ENCODE results near the gene SOBP. TPM values are rescaled to one million over a fixed set of nuclear protein-coding genes. Genes with fewer than 3 reads are reported as not detected.

Gene SOBP
- total and polyA plus RNA-seq, 2 donors = 15.3 to 27.7 TPM

GRCh38 chr6:107674995-107675738 lies 185.2 kb downstream of the SOBP start:
- H3K4me3 ChIP-seq (ENCODE audit: low read depth, low read length) = no peak overlapping the region
- H3K36me3 ChIP-seq (ENCODE audit: insufficient read depth) = no peaks in the 10 kb centered on the region
- no peak overlapping the region for H3K27ac ChIP-seq (ENCODE audit: low read depth)
- 12% methylated on average over 15 of the region's 15 CpGs for WGBS
- peak; percentile 76 for DNase-seq (ENCODE audit: extremely low spot score)
- H3K4me1 ChIP-seq (ENCODE audit: insufficient read depth) = no peaks in the 10 kb centered on the region

GRCh38 chr6:107676042-107676441 lies 186.1 kb downstream of the SOBP start:
- DNase-seq (ENCODE audit: extremely low spot score) = no peak
- Histone ChIP-seq H3K4me1 (ENCODE audit: insufficient read depth) (no peaks in the 10 kb centered on the region), H3K4me3 (ENCODE audit: low read depth, low read length) (no peak overlapping the region), H3K36me3 (ENCODE audit: insufficient read depth) (no peaks in the 10 kb centered on the region), H3K27ac (ENCODE audit: low read depth) (no peak overlapping the region)
- WGBS = 72% methylated on average over 11 of the region's 11 CpGs

DNA sequence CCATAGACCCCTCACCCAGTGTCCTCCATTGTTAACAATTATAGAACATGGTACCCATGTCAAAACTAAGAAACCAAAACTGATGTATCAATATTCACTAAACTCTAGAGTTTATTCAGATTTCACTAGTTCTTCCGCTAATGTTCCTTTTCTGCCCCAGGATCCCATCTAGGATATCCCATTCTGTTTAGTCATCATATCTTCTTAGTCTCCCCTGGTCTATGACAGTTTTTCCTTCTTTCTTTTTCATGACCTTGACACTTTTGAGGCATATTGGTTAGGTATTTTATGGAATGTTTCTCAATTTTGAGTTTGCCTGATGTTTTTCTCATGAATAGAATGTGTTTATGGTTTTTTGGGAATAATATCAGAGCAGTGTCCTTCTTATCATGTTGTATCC lies 187.5 kb downstream of the SOBP start:
- Histone ChIP-seq H3K4me1 (ENCODE audit: insufficient read depth) (no peaks in the 10 kb centered on the region), H3K27ac (ENCODE audit: low read depth) (no peak overlapping the region), H3K4me3 (ENCODE audit: low read depth, low read length) (no peak overlapping the region), H3K36me3 (ENCODE audit: insufficient read depth) (no peaks in the 10 kb centered on the region)
- DNase-seq (ENCODE audit: extremely low spot score) = no peak
- WGBS = 97% methylated on average over 1 of the region's 1 CpG

DNA sequence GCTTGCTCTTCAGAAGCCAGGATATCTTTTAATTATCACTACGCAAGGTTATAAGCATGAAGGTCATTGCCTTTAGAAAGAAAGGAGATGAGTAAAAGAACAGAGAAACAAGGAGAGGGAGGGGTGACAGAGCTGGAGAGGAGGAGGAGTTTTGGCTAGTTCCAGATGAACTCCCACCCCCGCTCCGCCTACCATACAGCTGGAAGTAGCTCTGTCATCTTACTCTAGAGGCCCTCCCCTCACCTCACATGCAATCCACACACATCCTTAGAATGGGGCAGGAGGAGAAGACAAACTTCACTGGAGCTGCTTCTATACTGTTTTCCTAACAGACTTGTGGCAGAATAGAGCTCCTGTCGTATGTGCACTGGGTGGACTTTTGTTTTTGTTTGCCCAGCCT lies 189.5 kb downstream of the SOBP start:
- Histone ChIP-seq H3K36me3 (ENCODE audit: insufficient read depth) (no peaks in the 10 kb centered on the region), H3K4me1 (ENCODE audit: insufficient read depth) (no peaks in the 10 kb centered on the region), H3K27ac (ENCODE audit: low read depth) (no peak overlapping the region), H3K4me3 (ENCODE audit: low read depth, low read length) (no peak overlapping the region)
- DNase-seq (ENCODE audit: extremely low spot score) = no peak
- 55% methylated on average over 4 of the region's 4 CpGs for WGBS

DNA sequence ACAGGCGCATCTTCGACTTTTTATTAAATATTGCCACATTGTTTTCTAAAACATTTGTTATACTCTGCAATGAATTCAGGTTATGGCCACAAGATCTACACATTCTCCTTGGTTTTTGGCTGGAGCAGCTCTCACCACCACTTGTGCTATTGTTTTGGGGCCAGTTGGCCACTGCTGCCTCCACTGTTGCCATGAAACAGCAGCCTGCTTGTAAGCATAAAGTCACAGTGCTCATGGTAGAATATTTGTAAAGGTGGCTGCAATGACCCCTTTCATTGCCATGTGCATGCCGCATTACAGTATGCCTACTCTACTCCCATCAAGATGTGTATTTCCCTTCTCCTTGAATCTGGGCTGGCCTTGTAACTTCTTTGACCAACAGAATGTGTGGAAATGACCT lies 192.8 kb downstream of the SOBP start:
- no peak overlapping the region for H3K27ac ChIP-seq (ENCODE audit: low read depth)
- H3K36me3 ChIP-seq (ENCODE audit: insufficient read depth) = no peaks in the 10 kb centered on the region
- no peak for DNase-seq (ENCODE audit: extremely low spot score)
- H3K4me1 ChIP-seq (ENCODE audit: insufficient read depth) = no peaks in the 10 kb centered on the region
- WGBS = 98% methylated on average over 3 of the region's 3 CpGs
- no peak overlapping the region for H3K4me3 ChIP-seq (ENCODE audit: low read depth, low read length)

DNA sequence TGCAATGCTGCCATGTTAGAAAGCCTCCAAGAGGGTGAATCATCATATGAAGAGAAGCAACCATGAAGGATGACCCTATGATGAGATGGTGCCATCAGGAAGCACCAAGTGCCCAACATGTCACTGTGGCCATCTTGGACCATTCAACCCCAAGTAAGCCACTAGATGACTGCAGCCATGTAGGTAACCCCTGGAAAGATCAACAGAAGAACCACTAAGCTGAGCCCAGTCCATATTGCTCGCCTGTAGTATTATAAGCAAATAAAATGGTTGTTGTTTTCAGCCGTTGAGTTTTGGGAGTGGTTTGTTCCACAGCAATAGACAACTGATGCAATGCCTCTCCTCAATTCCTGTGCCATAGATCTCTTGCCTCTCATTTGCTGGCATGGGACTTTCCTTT lies 193.3 kb downstream of the SOBP start:
- Histone ChIP-seq H3K36me3 (ENCODE audit: insufficient read depth) (no peaks in the 10 kb centered on the region), H3K4me3 (ENCODE audit: low read depth, low read length) (no peak overlapping the region), H3K4me1 (ENCODE audit: insufficient read depth) (no peaks in the 10 kb centered on the region), H3K27ac (ENCODE audit: low read depth) (no peak overlapping the region)
- WGBS = 95% methylated on average over 2 of the region's 2 CpGs
- no peak for DNase-seq (ENCODE audit: extremely low spot score)

- Histone ChIP-seq H3K4me3 (ENCODE audit: low read depth, low read length) (no peak overlapping the region), H3K4me1 (ENCODE audit: insufficient read depth) (no peaks in the 10 kb centered on the region), H3K36me3 (ENCODE audit: insufficient read depth) (no peaks in the 10 kb centered on the region), H3K27ac (ENCODE audit: low read depth) (no peak overlapping the region)
- 97% methylated on average over 2 of the region's 2 CpGs for WGBS
- DNase-seq (ENCODE audit: extremely low spot score) = no peak
These were observed 195.1 kb downstream of the SOBP start for GRCh38 chr6:107684996-107685395.

DNA sequence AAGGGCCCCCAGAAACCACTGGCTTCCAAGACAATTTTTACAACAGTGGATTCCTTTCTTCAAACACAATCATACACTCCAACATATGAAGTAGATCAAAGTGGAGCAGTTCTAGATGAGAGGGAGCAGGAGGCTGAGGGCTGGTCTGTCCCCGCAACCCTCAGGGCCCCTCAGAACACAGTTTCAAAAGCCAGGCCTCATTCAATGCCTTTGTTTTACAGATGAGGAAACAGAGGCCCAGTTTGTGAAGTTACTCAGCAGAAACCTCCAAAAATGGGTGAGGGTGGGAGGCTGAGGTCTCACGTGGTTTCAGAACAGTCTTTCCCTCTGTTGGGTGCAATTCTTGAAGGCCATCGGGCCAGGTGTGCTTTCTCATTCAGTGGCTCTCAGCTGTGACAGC lies 199.3 kb downstream of the SOBP start:
- Histone ChIP-seq H3K36me3 (ENCODE audit: insufficient read depth) (no peaks in the 10 kb centered on the region), H3K4me1 (ENCODE audit: insufficient read depth) (no peaks in the 10 kb centered on the region), H3K4me3 (ENCODE audit: low read depth, low read length) (no peak overlapping the region), H3K27ac (ENCODE audit: low read depth) (no peak overlapping the region)
- 84% methylated on average over 3 of the region's 3 CpGs for WGBS
- no peak for DNase-seq (ENCODE audit: extremely low spot score)

DNA sequence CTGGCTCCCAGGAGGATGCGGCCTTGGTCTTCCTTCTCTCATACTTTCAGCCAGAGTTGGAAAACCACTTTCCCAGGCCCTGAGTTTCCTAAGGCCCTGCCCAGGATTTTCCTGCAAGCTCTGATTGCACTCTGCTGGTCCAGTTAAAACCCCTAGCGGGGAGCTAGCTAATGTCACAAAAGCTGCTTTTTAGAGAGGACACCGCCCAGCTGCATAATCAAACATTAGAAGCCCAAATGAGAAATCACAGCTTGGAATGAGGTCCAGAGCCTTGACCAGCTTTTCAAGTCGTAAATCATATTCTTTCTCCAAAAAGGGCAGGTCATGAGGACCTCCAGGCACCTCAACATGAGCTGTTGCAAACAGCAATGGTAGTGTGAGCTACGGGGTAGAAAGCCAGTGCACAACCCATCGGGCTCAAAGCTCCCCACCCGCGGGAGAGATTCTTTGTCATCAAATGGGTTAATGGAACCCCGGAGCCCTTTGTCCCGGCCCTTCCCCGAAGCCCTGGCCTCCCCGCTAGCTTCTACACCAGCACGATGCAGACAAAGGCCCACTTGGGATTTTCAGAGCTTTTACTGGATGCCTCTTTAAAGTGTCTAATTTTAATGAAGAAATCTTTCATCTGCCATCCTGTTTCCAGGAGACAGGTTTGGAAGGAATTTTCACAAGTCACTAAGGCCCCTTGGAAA lies 200.2 kb downstream of the SOBP start:
- H3K27ac ChIP-seq (ENCODE audit: low read depth) = no peak overlapping the region
- H3K4me3 ChIP-seq (ENCODE audit: low read depth, low read length) = no peak overlapping the region
- 56% methylated on average over 13 of the region's 13 CpGs for whole genome bisulfite sequencing
- no peaks in the 10 kb centered on the region for H3K4me1 ChIP-seq (ENCODE audit: insufficient read depth)
- H3K36me3 ChIP-seq (ENCODE audit: insufficient read depth) = no peaks in the 10 kb centered on the region
- DNase-seq (ENCODE audit: extremely low spot score) = no peak

- Histone ChIP-seq H3K27ac (ENCODE audit: low read depth) (no peak overlapping the region), H3K4me1 (ENCODE audit: insufficient read depth) (no peaks in the 10 kb centered on the region), H3K4me3 (ENCODE audit: low read depth, low read length) (no peak overlapping the region), H3K36me3 (ENCODE audit: insufficient read depth) (no peaks in the 10 kb centered on the region)
- DNase-seq (ENCODE audit: extremely low spot score) = peak; percentile 78
- WGBS = 35% methylated on average over 6 of the region's 6 CpGs
These were observed 200.7 kb downstream of the SOBP start for GRCh38 chr6:107690643-107691061.

DNA sequence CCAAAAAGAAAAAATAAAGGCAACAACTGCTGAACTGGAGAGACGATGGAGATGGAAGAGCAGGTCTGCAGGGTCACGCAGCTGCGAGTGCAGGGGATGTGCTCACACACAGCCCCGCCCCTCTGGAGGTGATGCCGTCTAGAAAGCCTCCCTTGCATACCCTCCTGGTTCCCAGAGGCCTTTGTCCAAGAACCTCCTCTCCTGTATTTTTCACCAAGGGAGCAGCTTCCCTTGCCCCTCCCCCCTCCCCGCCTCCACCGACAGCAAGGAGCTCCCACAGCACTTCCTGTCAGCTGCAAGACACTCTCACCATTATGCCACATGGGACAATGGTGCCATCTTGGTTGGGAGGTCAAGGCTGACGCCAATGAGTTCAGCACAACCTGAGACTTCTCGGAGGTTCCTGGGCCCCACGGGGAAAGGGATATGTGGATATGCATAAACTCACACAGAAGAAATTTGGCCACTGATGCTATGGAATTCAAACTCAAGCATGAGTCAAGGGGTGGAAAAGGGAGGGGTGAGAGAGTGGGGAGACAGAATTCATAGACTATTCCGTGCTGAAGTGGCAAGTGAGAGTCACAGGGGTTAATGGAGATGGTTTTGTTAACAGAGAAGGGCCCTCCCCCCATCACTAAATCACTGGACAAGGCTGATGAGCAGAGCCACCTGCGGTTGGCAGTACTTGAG lies 201.3 kb downstream of the SOBP start:
- no peak overlapping the region for H3K4me3 ChIP-seq (ENCODE audit: low read depth, low read length)
- WGBS = 35% methylated on average over 12 of the region's 12 CpGs

GRCh38 chr6:107692351-107692750 lies 202.4 kb downstream of the SOBP start:
- no peak overlapping the region for H3K4me3 ChIP-seq (ENCODE audit: low read depth, low read length)
- no peaks in the 10 kb centered on the region for H3K36me3 ChIP-seq (ENCODE audit: insufficient read depth)
- 85% methylated on average over 3 of the region's 3 CpGs for WGBS
- no peaks in the 10 kb centered on the region for H3K4me1 ChIP-seq (ENCODE audit: insufficient read depth)
- DNase-seq (ENCODE audit: extremely low spot score) = no peak
- no peak overlapping the region for H3K27ac ChIP-seq (ENCODE audit: low read depth)

More for the DNA sequence above, 201.3 kb downstream of the SOBP start:
- H3K4me1 ChIP-seq (ENCODE audit: insufficient read depth) = no peaks in the 10 kb centered on the region
- H3K36me3 ChIP-seq (ENCODE audit: insufficient read depth) = no peaks in the 10 kb centered on the region
- no peak for DNase-seq (ENCODE audit: extremely low spot score)
- H3K27ac ChIP-seq (ENCODE audit: low read depth) = no peak overlapping the region

DNA sequence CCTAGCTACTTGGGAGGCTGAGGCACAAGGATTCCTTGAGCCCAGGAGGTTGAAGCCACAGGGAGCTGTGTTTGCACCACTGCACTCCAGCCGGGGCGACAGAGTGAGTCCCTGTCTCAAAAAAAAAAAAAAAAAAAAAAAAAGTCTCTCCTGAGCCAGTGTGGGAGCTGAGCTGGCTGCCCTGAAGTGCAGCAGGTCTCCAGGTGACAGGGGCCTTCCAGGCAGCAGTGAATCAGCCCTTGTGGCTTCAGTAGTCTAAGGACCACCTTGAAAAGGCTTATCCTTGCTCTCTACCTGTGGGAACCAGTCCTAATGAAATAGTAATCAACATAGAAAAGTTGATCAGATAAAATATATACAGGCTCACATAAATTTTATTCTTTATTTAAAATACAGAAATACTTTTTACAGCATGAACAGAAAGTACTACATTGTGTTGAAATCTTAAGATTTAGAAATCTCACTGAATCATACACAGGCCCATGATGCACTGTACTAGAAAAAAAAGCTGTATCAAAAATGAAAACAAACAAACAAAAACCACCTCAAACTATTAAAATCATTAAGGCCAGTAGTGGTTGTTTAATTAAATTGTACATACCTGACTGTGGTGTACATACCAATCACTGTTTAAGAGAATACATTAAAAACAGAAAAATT lies 205.3 kb downstream of the SOBP start:
- WGBS = 95% methylated on average over 2 of the region's 2 CpGs
- H3K36me3 ChIP-seq (ENCODE audit: insufficient read depth) = no peaks in the 10 kb centered on the region
- no peaks in the 10 kb centered on the region for H3K4me1 ChIP-seq (ENCODE audit: insufficient read depth)
- no peak overlapping the region for H3K27ac ChIP-seq (ENCODE audit: low read depth)
- DNase-seq (ENCODE audit: extremely low spot score) = no peak
- H3K4me3 ChIP-seq (ENCODE audit: low read depth, low read length) = no peak overlapping the region

Measured in urinary bladder (tissue), 4 donors.